ENCODE measurements around the gene COX15.
"Not testable (repeated sequence)": the region's sequence is repeated elsewhere in the genome, so short reads cannot be mapped to it uniquely, and the experiment has no call there.

COX15 gene
- 11.6 to 36.1 (median 22.2) reads per million in 3 experiments for total RNA-seq

DNA sequence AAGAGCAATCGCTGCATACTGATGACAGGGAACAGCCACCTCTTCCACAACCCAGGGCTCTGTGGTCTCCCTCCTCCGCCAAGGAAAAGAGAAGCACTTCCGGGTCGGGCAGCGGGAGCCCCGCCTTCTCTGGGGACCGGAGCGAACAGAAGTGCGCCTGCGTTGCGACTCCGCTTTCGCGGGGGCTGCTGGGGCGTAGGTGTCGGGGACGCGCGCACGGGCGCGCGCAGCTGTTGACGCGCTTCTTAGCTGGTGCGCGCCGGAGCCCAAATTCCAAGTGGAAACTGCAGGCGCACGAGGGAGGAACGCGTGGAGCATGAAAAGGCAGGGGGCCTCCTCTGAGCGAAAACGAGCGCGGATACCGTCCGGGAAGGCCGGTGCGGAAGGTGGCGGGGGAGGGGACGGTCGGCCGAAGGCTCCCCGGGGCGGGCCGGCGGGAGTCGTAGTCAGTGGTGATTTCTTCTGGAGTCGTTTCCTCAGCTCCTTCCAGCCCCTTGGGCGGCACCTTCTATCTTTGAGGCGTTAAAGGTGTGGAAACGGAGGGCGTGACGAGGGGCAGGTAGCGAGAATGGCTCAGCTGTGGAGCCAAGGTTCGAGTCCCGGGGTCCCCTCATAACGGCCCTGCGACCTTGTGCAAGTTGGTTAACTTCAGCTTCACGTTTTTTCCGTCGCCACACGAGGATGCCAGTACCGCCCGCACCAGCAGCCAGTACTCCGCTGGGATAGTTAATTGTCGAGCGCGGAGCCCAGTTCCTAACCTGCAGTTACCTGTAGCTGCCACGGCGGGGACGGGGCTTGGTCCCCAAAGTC, at the start of gene COX15, which contains the start of gene CUTC:
Gene COX15, minus strand, starts transcription at position 95 of the 810 bp plus-strand sequence. Its CDS starts 78 bp downstream, at position 17.
Gene CUTC, plus strand, starts transcription at position 202 of the 810 bp plus-strand sequence. Its CDS starts 115 bp downstream, at position 317.
- peak; percentile 93 for DNase-seq

DNA sequence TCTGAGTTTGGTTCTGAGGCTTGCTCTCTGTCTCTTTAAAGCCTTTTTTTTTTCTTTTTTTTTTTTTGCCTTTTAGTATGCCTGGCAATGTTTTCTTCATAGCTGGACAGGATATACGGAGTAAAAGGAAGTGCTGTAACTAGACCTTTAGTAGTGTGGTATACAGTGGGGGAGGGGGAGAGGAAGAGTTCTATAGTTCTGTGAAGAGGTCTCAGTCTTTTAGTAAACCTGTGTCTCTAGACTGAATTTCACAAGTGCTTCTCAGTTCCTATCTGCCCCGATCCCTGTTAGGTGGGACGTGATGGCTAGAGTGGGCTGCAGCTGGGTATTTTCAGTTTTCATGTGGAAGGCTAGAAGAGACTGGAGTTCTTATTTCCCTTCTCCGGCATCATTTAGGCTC, 47.4 kb upstream of the COX15 start:
- no peak for DNase-seq

DNA sequence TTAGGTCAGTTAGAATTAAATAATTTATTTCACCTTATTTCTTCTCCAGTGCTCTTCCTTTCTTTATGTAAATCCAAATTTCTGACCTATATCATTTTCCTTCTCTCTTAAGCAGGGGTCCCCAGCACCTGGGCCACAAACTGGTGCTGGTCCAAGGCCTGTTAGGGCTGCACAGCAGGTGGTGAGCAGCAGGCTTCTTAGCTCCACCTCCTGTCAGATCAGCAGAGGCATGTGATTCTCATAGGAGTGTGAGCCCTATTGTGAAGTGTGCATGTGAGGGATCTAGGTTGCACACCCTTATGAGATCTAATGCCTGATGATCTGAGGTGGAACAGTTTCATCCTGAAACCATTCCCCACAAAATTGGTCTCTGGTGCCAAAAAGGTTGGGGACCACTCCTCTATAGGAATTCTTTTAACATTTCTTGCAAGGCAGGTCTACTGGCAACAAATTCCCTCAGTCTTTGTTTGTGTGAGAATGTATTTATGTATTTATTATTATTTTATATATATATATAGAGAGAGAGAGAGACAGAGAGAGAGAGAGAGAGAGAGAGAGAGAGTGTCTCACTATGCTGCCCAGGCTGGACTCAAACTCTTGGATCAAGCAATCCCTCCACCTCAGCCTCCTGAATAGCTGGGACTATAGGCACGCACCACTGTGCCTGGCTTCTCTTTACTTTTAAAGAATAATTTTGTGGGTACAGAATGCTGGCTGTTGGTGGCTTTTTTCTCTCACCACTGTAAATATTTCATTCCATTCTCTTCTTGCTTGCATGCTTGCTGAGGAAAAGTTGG, 46.2 kb upstream of the COX15 start:
- DNase-seq = no peak

- no peak for DNase-seq
Observed at GRCh38 chr10:99775850-99776249, 43.9 kb upstream of the COX15 start.

DNA sequence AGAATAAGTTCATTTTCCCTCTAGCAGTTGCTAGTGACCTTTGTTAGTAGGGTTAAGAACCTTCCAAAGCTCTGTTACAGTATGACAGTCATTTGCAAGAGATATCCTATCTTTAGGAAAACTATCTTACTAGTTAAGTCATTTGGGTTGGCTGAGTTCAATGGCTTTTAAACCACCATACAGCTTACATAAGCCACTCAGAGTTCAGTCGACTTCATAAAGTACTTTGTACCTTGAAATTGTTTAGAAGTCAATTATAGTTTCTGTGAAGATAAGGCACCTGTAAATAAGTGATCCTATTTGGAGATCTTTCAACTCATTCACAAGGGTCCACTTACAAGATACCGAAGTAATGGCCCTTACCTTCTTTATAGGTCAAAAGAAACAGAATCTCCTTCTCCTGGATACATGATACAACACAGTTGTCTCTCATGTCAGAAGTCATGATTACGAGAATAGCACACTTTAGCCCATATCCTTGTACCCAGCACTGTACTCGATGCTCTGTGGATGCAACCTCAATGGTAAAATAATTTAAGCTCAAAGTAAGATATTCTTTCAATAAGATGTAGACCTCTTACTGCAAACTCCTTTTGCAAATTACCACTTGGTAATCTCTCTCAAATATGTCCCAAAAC, 38.6 kb upstream of the COX15 start:
- DNase-seq = no peak

DNA sequence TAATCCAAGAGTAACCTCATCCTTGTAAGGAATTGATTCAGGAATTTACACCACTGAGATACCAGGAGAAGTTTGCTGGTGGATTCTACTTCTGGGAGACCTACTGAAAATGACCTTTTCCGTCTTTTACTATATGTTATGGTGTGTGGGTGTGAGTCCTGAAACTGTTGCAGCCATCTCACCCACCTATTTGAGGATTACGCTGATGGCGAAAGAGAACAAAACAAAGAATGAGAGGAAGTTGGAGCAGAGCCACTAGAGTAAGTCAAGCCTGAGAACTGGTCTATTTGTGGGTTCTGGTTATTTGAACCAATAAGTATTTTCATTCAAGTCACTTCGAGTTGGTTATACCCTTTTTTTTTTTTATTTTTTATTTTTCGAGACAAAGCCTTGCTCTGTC, 37.8 kb upstream of the COX15 start:
- DNase-seq = no peak

DNA sequence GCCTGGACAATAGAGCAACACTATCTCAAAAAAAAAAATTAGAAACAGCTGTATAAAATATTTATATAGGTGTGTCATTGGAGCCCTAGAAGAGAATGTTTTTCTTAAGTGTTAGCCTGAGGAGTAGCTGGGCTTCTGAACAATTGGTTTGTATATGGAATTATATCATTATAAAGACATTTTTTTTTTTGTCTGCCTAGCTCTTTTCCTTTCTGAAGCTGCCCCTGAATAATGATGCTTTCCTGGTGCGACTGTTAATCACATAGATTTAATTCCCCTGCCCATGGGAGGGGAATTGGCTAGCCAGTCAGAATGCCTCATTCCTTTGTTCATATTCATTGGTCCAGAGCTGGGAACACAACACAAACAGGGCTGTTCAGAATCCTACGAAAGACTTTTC, 36.6 kb upstream of the COX15 start:
- DNase-seq = no peak

- no peak for DNase-seq
Observed at GRCh38 chr10:99767901-99768300, 36.0 kb upstream of the COX15 start.

GRCh38 chr10:99766302-99766681, 34.4 kb upstream of the COX15 start:
- no peak for DNase-seq

GRCh38 chr10:99765672-99766301, 33.9 kb upstream of the COX15 start:
- DNase-seq = no peak

GRCh38 chr10:99761365-99761764, 29.4 kb upstream of the COX15 start:
- DNase-seq = no peak

GRCh38 chr10:99760321-99760720, 28.4 kb upstream of the COX15 start:
- no peak for DNase-seq

GRCh38 chr10:99758211-99758891, 26.4 kb upstream of the COX15 start:
- DNase-seq = no peak

DNA sequence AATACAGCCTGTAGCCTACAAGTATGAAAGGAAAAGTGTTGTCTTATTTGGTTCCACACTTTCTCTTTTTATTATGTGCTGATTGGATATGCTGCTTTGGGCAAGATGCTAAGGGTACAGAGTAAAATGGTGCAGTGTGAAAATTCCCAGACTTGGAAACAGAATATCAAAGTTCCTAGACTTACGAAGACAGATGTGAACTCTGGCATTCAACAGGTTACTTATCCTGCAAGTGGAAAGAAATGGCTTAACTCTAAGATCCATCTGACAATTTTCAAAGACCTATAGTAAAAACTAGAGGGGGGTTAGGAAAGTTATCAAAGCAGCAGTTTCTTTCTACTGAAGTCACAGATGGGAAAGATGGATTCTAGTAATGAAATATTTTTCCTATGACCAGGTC, 24.2 kb upstream of the COX15 start:
- no peak for DNase-seq

DNA sequence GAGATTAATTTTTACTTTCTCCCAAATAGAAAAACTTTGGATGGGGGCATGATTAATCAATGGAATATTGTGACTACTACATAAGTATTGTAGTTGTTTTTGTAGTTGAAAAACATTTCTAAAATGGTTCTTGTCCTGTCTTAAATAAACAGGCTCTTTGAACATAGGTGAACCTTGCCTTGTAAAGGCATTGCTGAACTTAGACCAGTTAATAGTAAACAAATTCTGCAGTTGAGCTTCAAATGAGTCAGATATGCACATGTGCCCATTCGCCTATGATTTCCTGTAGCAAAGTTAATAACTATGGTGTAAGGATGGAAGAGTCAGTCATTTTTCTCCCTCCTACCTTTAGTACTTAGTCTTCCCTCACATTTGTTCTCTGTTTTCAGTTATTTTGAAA, 22.7 kb upstream of the COX15 start:
- no peak for DNase-seq

GRCh38 chr10:99750641-99751040, 18.7 kb upstream of the COX15 start:
- no peak for DNase-seq

DNA sequence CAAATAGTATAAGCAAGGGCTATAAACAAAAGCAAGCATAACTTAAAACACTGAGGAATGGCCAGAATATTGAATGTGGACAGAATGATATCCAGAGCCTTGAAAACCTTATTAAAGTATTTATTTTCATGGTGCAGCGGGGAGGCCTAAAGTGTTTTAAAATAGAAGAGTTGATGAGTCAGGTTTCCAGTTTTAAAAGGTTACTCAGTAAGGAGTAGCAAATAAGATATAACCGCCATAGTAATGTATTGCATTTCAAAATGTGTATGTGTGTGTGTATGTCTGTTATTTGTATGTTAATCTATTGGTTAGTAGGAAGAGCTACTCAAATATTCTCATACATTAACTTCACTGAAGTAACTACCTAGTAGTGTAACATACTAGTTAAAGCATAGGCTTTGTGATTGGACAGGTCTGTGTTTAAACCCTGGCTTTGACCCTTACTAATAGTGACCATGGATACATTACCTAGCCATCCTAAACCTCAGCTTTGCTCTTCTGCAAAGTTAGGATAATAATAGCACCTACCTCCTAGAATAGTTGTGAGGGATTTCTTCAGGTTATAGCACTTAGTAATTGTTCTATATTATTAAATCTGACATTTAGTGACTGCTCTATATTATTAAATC, 17.0 kb upstream of the COX15 start:
- no peak for DNase-seq

DNA sequence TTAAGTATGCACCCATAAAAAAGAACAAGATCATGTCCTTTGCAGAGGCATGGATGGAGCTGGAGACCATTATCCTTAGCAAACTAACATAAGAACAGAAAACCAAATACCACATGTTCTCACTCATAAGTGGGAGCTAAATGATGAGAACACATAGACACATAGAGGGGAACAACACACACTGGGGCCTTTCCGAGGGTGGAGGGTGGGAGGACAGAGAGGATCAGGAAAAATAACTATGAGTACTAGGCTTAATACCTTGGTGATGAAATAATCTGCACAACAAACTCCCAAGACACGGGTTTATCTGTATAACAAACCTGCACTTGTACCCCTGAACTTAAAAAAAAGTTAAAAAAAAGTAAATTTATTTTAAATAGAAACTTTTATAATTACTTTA, 14.2 kb upstream of the COX15 start:
- not testable (repeated sequence) for DNase-seq

- no peak for DNase-seq
Observed at GRCh38 chr10:99743841-99744240, 11.9 kb upstream of the COX15 start.

DNA sequence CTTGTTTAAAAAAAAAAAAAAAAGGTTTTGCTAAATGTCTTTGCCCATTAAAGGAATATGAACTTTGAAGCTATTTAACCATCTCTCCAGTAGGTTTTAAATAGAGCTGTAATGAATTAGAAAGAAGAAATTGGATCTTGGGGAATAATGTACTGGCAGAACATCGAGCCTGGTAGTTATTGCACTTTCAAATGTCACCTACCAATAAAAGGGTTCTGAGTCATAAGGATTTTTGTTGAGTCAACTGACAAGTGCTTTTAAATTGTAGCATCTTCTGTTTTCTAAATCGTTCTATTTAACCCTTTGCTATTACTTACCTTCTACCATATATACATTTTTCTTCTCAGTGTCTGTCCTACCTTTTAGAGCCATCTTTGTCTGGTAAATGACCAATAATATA, 10.8 kb upstream of the COX15 start:
- no peak for DNase-seq

- DNase-seq = no peak
Observed at GRCh38 chr10:99742254-99742653, 10.3 kb upstream of the COX15 start.

Measured in central memory CD4-positive, alpha-beta T cell (primary cell).